ENCODE results near the gene KCNC3.

KCNC3 gene

DNA sequence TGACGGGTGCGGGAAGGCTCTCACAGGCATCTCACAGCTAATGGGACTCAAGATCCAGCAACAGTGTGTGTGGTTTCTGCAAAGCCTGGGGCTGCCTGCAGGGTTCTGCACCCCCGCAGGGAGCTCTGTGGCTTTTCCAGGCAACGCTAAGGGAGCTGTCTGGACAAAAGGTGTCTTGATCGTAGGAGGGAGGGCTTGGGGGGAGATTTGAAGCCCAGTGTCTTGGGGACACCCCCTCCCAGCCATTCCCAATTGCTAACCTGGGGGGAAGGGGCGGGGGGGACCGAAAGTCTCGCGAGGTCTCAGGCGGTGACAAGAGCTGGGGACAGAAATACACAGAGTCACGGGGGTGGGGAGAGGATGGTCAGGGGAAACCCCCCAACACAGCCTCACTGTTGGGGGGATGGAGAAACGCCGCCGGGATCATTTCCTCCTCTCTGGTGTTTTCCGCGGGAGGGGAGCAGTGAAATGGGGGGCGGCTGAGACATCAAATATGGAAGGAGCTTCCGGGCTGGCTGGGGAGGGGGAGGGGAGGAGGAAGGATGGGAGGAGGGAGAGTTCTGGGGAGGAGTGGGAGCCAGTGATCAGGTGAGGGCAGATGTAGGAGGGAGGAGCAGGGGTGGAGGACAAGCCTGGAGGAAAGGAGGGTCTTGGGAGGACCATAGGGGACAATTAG, 13.3 kb downstream of the KCNC3 start:
- Mint-ChIP-seq H3K27me3 (peaks cover 39 to 48% of the 10 kb centered on the region in 2 donors), H3K9me3 (peaks cover 0 to 2% of the 10 kb centered on the region in 2 donors), H3K36me3 (peaks cover 25 to 44% of the 10 kb centered on the region in 2 donors), H3K4me1 (peaks cover 27 to 38% of the 10 kb centered on the region in 2 donors), H3K4me3 (peak overlapping the region; percentile 67 to 77), H3K27ac (peak overlapping the region; percentile 21)
- peak; percentile 53 for DNase-seq
- ATAC-seq (replicated peaks) = peak; percentile 84 to 86

GRCh38 chr19:50314724-50315708, 14.2 kb downstream of the KCNC3 start:
- Mint-ChIP-seq H3K4me1 (peaks cover 27 to 32% of the 10 kb centered on the region in 2 donors), H3K9me3 (peaks cover 0 to 2% of the 10 kb centered on the region in 2 donors), H3K27ac (peak overlapping the region; percentile 21), H3K36me3 (peaks cover 18 to 36% of the 10 kb centered on the region in 2 donors), H3K27me3 (peaks cover 48 to 52% of the 10 kb centered on the region in 2 donors), H3K4me3 (peak overlapping the region; percentile 3 to 77)
- DNase-seq (no peak), ATAC-seq (replicated peaks) (no peak)

GRCh38 chr19:50313812-50314536, 15.2 kb downstream of the KCNC3 start:
- Mint-ChIP-seq H3K27ac (peak overlapping the region; percentile 66), H3K36me3 (peaks cover 8 to 26% of the 10 kb centered on the region in 2 donors), H3K9me3 (peaks cover 0 to 2% of the 10 kb centered on the region in 2 donors), H3K27me3 (peaks cover 58 to 62% of the 10 kb centered on the region in 2 donors), H3K4me3 (peak overlapping the region; percentile 23 to 42), H3K4me1 (peaks cover 26 to 32% of the 10 kb centered on the region in 2 donors)
- ATAC-seq (replicated peaks) (peak in 1 of 2 donors; percentile 17), DNase-seq (no peak)

DNA sequence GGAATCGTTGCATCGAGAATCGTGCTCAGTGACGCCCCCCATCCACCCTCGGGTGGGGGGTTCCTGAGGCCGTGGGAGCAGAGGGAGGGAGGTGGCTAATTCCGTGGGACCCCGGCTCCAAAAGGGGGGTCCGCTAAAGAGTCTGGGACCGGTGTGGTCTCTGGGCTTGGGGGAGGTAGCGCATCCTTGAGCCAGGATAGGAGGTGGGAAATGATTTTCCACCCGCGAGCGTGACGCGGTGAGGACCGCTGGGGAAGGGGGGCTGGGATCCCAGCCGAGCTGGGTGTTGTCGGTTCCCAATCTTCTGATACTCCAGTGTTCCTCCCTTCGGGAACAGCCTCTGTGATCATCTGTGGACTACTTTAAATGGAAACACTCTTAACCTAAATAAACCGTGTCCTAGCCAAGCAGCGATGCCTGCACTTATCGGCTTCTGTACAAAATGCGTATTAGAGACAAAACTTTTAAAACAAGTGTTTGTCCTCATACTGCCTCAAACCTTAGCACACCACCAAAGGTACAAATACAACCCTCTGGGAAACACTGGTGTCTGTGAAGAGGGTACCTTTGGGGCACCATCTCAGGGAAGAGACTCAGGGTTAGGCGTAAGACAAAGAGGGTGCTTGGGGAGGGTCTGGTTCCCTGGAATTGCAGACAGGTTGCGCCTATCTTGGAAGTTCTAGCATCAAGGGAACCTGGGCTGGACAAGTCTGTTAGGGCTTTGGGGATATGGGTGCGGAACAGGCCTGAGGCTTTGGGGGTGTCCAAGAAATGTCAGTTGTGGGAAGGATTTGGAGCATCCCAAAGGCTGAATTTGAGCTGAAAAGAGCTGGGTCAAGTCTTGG, 16.0 kb downstream of the KCNC3 start:
- peaks cover 27 to 32% of the 10 kb centered on the region in 2 donors for H3K4me1 Mint-ChIP-seq
- DNase-seq = no peak
- peak overlapping the region; percentile 66 for H3K27ac Mint-ChIP-seq
- peaks cover 5 to 8% of the 10 kb centered on the region in 2 donors for H3K9me3 Mint-ChIP-seq
- H3K27me3 Mint-ChIP-seq = peaks cover 66 to 70% of the 10 kb centered on the region in 2 donors
- H3K36me3 Mint-ChIP-seq = peaks cover 13 to 27% of the 10 kb centered on the region in 2 donors
- no peak for ATAC-seq (replicated peaks)
- peak overlapping the region; percentile 4 to 23 for H3K4me3 Mint-ChIP-seq

DNA sequence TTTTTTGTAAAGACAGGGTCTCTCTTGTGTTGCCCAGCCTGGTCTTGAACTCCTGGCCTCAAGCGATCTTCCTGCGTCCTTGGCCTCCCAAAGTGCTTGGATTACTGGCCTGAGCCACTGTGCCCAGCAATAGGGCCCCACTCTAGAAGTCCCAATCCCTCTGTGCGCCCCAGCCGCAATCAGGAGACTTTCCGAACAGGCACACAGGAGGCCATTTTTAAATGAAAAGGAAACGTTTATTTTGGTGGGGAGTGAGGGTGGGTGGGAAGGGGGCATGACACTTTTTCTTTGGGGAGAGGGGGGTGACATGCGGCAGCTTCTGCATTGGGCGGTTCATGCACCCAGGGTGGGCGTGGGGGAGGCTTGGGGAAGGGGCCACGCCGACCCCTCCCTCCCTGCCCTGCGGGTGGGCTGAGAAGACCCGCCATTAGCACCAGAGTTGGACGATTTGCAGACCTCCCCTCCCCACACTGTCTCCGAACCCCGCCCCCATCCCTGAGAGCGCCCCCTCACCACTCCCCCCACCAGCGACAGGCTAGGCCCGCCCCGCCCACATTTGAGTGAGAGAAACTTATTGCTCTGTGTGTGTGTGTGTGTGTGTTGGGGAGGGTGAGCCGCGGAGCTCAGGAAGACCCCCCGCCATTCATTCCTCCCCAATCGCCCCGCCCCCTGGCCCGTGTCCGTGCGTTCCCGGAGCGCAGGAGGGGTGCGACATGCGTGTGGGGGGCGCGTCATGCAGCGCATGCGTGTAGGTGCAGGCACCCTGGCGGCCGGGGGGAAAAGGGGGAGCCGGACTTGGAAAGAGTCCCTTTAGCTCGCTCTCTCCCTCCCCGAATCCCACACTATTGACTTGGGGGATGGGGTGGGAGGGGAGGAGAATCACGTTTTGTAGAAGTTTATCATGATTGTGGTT, 17.2 kb downstream of the KCNC3 start:
- peak overlapping the region; percentile 27 for H3K27ac Mint-ChIP-seq
- peaks cover 5 to 20% of the 10 kb centered on the region in 2 donors for H3K36me3 Mint-ChIP-seq
- DNase-seq (no peak), ATAC-seq (replicated peaks) (peak in 1 of 2 donors; percentile 17)
- peaks cover 76% of the 10 kb centered on the region in 2 donors for H3K27me3 Mint-ChIP-seq
- H3K4me3 Mint-ChIP-seq = peak overlapping the region in 1 of 2 donors; percentile 37
- peaks cover 27 to 32% of the 10 kb centered on the region in 2 donors for H3K4me1 Mint-ChIP-seq
- peaks cover 9 to 10% of the 10 kb centered on the region in 2 donors for H3K9me3 Mint-ChIP-seq

DNA sequence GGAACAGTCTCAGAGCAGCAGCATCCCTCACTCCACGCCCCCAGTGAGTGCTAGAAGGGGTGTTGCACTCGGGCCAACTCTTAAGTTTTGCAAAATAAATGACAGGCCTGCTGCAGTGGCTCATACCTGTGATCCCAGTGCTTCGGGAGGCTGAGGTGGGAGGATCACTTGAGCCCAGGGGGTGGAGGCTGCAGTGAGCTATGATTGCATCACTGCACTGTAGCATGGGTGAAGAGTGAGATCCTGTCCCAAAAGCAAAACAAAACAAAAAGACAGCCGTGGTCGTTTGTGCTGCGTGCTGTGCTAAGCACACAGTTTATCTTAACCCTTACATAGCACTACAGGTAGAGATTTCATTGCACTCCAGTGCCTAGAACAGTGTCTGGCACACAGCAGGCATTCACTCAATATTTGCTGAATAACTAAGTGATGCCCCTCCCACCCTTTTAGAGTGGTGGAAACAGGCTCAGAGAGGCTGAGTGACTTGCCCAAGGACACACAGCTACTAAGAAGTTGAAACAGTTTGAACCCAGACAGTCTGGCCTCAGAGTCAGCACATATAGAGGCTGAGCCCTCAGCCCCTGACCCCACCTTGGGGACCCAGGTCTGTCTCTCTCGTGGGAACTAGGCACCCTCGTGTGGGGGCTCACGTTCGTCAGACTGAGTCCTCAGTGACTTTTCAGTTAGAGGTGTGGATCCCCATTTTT, 18.3 kb downstream of the KCNC3 start:
- DNase-seq = no peak
- H3K27me3 Mint-ChIP-seq = peaks cover 72 to 77% of the 10 kb centered on the region in 2 donors
- H3K27ac Mint-ChIP-seq = no peak overlapping the region
- H3K4me3 Mint-ChIP-seq = no peak overlapping the region
- ATAC-seq (replicated peaks) = no peak
- peaks cover 21 to 26% of the 10 kb centered on the region in 2 donors for H3K4me1 Mint-ChIP-seq
- peaks cover 9 to 10% of the 10 kb centered on the region in 2 donors for H3K9me3 Mint-ChIP-seq
- H3K36me3 Mint-ChIP-seq = peaks cover 5 to 12% of the 10 kb centered on the region in 2 donors

DNA sequence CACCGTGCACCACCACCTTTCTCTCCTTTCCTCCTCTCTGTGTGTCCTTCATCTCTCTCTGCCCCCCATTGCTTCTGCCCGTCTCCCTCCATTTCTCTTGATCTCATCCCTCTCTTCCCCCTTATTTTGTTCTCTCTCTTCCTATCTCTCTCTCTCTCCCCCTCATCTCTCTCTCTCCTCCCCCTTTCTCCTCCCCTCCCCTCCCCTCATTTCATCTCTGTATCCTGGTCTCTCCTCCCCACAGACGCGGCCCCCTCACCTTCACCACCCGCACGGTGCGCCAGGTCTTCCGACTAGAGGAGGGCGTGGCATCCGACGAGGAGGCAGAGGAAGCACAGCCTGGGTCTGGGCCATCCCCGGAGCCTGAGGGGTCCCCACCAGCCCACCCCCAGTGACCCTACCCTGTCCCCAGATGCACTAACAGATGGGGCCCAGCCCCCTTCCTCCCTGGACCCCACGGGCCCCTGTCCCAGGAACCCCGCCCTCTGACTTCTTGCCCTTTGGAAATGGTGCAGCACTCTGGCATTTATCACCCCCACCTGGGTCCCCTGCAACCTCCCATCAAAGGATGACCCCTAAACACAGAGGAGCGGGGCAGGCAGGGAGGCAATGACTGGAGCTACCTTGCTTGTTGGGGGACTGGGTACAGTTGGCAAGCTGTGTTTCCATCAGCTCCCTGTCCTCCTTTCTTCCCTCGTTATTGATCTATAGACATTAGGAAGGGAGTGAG, 19.6 kb downstream of the KCNC3 start:
- Mint-ChIP-seq H3K4me1 (peaks cover 13 to 15% of the 10 kb centered on the region in 2 donors), H3K27me3 (peaks cover 71 to 76% of the 10 kb centered on the region in 2 donors), H3K36me3 (peaks cover 5 to 8% of the 10 kb centered on the region in 2 donors), H3K4me3 (no peak overlapping the region), H3K27ac (no peak overlapping the region), H3K9me3 (peaks cover 9 to 10% of the 10 kb centered on the region in 2 donors)
- DNase-seq (no peak), ATAC-seq (replicated peaks) (no peak)

DNA sequence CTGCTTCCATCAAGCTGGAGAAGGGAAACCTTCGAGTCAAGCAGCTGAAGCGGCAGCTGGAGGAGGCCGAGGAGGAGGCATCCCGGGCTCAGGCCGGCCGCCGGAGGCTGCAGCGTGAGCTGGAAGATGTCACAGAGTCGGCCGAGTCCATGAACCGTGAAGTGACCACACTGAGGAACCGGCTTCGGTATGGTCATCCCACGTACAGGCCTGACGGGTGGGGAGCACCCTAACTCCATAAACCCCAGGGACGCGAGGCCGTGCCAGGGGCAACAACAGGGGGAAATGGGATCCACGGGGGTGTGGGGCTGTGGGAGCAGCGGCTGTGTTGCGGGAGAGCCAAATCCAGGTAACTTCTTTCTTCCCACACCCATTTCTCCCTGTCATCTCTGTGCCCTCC, 20.2 kb downstream of the KCNC3 start:
- Mint-ChIP-seq H3K9me3 (peaks cover 9 to 10% of the 10 kb centered on the region in 2 donors), H3K4me3 (no peak overlapping the region), H3K36me3 (peaks cover 5 to 8% of the 10 kb centered on the region in 2 donors), H3K4me1 (peaks cover 9 to 12% of the 10 kb centered on the region in 2 donors), H3K27ac (no peak overlapping the region), H3K27me3 (peaks cover 67 to 73% of the 10 kb centered on the region in 2 donors)
- DNase-seq = no peak
- no peak for ATAC-seq (replicated peaks)

DNA sequence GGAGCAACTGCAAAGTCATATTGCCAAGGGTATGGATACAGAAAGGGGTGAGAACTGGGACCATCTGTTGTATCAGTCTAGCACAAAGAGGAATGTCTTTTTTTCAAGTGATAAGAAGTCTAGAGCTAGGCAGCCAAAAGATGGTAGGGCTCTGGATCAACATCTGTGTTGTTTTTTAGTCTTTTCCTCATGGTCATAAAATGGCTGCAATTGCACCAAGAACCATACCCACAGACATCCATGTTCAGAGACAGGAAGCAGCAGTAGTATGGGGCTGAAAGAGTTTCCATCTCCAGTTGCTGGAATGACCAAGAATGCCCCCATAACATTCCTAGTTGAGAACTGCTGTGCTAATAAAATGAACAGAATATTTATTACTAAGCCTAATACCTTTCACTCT, 25.6 kb downstream of the KCNC3 start:
- ATAC-seq (replicated peaks) (no peak), DNase-seq (no peak)
- Mint-ChIP-seq H3K9me3 (peaks cover 7 to 8% of the 10 kb centered on the region in 2 donors), H3K36me3 (peaks cover 4 to 7% of the 10 kb centered on the region in 2 donors), H3K27me3 (peaks cover 42 to 43% of the 10 kb centered on the region in 2 donors), H3K4me3 (no peak overlapping the region), H3K27ac (no peak overlapping the region), H3K4me1 (peaks cover 6% of the 10 kb centered on the region in 2 donors)

DNA sequence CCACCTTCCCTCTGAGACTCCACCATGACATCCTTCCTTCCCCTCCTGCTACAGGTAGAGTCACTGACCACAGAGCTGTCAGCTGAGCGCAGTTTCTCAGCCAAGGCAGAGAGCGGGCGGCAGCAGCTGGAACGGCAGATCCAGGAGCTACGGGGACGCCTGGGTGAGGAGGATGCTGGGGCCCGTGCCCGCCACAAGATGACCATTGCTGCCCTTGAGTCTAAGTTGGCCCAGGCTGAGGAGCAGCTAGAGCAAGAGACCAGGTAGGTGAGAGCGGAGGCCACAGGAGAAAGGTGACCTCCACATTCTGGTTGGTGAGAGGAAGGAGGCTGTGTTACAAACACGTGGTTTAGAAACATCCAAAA, 27.6 kb downstream of the KCNC3 start:
- no peaks in the 10 kb centered on the region for H3K9me3 Mint-ChIP-seq
- no peak for ATAC-seq (replicated peaks)
- DNase-seq = no peak
- peaks cover 6% of the 10 kb centered on the region in 2 donors for H3K4me1 Mint-ChIP-seq
- peaks cover 0 to 1% of the 10 kb centered on the region in 2 donors for H3K36me3 Mint-ChIP-seq
- no peak overlapping the region for H3K4me3 Mint-ChIP-seq
- peaks cover 32 to 35% of the 10 kb centered on the region in 2 donors for H3K27me3 Mint-ChIP-seq
- no peak overlapping the region for H3K27ac Mint-ChIP-seq

DNA sequence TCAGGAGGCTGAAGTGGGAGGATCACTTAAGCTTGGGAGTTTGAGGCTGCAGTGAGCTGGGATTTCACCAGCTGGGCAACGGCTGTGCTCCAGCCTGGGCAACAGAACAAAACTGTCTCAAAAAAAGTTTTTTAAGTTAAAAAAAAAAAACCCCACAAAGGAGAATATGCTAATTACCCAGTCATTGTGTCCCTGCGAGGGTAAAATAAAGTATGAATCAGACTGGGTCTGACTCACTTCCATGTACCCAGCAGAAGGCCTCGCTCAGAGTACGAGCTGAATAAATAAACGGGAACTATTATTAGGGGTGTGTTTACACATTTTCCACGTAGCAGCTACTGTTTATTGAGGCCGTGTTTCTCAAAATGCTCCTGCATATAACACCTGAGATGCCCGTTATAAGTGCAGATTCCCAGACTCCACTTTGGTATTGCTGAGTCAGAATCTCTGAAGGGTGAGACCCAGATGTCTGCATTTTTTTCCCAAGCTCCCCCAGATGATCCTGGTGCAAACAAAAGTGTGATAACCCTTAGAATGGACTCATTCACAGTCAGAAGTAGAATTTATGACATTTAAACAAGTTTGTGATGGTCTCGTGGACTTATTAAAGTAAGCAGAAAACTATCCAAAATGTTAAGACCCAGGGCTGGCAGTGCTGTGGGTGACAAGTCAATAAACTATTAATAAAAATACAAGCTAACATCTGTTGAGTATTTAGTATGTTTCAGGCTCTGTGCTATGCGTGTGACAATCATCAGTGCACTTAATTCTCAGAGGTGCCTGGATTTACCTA, 28.2 kb downstream of the KCNC3 start:
- ATAC-seq (replicated peaks) (peak; percentile 99 to 100), DNase-seq (no peak)
- Mint-ChIP-seq H3K27me3 (peaks cover 31 to 37% of the 10 kb centered on the region in 2 donors), H3K36me3 (peaks cover 0 to 1% of the 10 kb centered on the region in 2 donors), H3K9me3 (no peaks in the 10 kb centered on the region), H3K27ac (no peak overlapping the region), H3K4me3 (no peak overlapping the region), H3K4me1 (peaks cover 6% of the 10 kb centered on the region in 2 donors)
